Measurements from ENCODE around the gene KLHDC3.
A peak's percentile ranks its signal among the peaks of the same experiment; 100 is the strongest.

The KLHDC3 gene, protein sequence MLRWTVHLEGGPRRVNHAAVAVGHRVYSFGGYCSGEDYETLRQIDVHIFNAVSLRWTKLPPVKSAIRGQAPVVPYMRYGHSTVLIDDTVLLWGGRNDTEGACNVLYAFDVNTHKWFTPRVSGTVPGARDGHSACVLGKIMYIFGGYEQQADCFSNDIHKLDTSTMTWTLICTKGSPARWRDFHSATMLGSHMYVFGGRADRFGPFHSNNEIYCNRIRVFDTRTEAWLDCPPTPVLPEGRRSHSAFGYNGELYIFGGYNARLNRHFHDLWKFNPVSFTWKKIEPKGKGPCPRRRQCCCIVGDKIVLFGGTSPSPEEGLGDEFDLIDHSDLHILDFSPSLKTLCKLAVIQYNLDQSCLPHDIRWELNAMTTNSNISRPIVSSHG

DNA sequence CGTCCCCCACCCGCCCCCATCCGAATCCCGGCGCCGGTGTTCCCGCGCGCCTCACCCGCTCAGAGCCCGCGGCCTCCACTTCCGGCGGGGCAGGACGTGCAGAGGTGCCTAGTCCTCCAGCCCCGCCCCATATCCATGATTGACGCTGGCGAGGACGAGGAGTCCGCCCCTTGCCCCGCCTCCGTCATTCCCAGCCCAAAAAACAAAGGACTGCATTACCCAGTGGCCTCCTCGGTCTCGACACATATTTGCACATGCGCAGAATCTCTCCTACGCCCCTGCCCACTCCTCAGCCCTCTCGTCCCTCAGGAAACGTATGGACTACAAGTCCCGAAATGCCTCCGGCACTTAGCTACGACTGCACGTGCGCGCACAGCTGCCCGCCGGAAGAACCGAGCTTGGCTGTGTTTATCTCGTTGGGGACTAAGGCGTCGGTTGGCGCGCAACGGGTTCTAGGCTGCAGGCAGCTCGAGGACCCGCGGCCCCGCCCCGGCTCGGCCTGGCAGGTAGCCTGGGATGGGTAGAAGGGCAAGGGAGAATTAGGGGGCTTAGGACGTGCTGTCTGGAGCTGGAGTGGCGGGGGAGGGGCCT lies at the start of gene KLHDC3, which contains the start of gene MEA1:
Gene KLHDC3 (plus strand): TSS at position 407 of the 591 bp plus-strand sequence. CDS start 2,944 bp downstream, outside the sequence.
Gene MEA1 (minus strand): TSS at position 104 of the 591 bp plus-strand sequence. CDS start 133 bp downstream, outside the sequence.
- DNase-seq (ENCODE audit: low read depth in 2 of 2): peak; percentile 97 to 98

DNA sequence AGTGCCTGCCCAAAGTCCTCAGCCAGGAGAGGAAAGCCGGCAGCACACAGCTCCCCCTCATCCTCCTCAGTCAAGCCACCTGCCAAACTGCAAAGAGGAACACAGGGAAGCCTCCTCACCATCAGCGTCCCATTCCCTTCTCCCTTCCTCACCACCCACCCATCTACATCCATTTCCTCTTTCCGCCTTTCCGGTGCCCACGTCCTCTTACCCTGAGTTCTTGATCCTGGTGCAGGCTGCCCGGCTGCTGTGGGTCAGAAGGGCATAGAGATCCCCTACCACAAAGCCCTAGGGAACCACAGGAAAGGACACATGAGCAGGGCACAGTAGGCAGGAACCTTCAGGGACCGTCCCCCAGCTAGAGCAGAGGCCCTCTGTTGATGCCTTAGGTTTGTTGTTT lies 47.5 kb upstream of the KLHDC3 start:
- DNase-seq (ENCODE audit: low read depth in 2 of 2): no peak

DNA sequence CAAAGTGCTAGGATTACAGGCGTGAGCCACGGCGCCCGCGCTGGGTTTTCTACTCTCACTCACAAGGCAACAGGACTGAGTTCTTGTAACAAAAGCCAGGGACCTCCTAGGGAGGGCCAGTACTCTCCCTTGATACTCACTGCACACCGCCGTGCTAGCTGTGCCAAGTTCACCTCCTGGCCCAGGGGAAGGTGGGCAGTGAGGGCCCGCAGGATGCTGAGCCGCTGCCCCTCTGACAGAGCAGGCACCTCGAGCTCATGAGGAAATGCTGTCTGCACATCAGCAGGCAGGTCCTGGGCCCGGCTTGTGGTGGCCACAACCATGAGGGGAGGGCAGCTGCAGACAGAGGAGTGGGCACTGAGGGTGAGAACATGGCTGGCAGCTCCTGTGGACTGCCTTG lies 46.8 kb upstream of the KLHDC3 start:
- no peak for DNase-seq (ENCODE audit: low read depth in 2 of 2)

DNA sequence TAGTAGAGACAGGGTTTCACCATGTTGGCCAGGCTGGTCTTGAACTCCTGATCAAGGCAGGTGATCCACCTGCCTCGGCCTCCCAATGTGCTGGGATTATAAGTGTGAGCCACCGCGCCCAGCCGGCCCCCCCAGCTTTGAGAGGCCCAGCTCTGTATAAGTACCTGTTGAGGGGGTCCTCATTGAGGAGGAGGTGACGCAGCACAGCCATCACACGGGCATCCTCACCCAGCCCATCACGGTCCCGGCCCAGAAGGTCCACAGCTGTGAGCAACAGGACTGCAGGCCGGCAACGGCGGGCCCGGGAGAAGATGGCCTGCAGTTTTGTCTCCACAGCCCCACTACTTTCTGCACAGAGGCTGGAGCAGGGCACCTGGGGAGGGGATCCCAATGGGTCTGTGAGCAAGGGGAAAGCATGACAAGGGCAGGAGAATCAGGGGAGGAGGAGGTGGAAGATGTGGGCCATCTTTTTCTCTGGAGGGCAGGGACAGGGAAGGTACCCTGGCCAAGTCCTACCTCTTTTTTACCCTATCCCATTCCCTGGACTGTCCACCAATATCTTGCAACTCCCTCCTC lies 45.8 kb upstream of the KLHDC3 start:
- no peak for DNase-seq (ENCODE audit: low read depth in 2 of 2)

DNA sequence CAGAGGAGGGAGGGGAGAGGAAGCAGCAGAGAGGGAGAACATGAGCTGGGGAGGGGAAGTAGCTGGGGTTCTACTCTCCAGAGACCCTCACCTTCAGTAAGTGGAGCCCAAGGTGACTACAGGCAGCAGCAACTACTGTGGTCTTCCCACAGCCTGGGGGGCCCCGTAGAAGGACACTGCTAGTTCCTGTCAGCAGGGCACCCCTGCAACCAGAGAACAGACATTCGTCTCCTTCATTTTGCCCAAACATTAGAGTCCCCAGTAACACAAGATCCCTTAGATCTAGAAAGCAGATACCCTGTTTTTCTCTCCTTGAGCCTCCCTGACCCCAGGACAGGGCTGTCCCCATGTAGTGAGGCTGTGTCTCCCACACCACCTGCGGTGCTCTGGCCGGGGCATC lies 45.3 kb upstream of the KLHDC3 start:
- DNase-seq (ENCODE audit: low read depth in 2 of 2): no peak

DNA sequence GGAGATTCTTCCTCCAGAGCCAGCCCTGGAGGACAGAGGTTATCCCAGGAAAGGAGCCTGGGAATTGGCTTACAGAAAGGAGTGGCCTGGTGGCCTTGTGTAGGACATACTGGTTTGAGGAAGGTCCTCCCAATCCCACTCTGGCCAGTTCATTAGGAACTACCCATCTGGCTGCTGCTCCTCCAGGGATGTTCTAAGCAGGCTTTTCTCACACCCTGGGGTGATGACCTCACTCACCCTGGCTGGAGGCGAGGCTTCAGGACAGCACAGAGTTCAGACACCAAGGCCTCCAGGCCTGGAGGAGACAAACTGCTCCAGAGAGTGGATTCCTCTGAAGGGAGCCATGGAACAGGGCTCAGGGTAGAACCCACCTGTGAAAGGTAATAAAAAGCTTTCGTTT lies 44.6 kb upstream of the KLHDC3 start:
- no peak for DNase-seq (ENCODE audit: low read depth in 2 of 2)

DNA sequence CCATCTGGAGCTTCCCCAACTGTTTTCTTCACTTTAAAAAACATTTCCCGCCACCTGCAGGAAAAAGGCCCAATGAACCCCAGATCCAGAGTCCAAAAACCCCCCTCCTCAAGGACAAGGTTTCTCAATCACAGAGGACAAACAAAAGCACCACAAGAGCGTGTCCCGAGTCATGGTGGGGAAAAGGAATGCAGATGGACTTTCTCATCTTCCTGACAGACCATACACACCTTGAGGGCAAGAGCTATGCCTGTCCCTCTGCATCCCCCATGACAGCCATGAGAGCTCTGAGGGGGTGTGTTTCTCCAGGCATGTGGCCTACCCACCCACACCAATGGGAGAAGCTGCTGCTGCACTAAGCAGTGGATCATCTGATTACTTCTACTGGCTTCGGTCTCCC lies 44.1 kb upstream of the KLHDC3 start:
- no peak for DNase-seq (ENCODE audit: low read depth in 2 of 2)

DNA sequence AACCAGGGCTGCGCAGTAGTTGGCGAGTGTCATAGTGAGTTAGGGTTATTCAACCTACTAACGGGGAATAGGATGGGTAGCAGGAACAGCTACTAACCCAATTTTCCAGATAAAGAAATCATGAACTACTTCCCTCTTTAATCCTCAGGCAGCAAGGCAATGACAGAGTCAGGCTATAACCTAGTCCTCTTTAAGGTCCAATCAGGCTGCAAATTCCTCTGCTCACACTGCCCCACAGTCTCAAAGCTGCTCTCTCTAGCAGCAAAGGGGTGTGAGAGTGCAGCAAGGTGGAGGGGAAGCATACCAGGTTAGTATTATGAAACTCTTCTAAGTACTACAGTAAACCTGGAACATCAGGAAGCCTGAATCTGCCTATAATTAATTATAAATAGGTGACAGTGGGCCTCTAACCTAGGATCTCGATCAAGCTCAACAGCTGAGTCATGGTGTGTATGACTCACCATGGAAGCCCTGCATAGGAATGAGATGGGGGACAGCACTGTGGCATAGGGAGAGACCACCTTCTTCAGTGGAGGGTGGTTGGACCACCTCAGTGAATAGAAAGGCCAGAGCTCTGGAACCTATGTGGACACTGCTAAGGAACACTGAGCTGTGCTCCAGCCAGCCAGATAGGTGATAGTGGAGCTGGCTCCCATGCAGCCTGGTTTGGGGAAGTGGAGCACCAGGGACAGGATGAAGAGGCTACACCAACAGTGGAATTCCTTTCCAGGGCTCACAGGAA lies 43.0 kb upstream of the KLHDC3 start:
- no peak for DNase-seq (ENCODE audit: low read depth in 2 of 2)

DNA sequence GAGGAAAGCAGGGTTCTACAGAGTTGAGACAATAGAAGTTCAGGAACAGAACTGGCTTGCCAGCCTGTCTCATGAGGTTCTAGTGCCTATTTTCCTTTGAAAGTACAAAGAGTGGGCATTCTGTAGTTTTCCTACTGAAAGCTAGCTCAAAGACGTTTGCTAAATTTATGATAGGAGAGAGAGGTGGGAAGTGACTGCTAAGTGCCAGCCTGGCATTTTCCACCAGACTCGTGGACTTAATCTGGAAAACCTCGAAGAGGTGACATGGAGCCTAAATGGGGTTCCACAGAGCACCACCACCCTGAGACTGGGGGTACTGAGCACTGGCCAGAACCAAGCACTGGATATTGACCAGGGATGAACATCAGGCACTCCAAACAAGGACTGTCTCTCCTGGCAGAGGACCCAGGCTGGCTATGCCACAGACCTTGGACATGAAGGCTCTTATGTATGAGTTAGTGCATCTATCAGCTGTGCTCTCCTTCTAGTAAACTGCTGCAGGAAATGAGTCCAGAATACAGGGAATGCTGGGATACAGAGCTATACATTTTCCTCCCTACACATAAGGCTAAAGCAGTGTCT lies 42.2 kb upstream of the KLHDC3 start:
- DNase-seq (ENCODE audit: low read depth in 2 of 2): no peak

DNA sequence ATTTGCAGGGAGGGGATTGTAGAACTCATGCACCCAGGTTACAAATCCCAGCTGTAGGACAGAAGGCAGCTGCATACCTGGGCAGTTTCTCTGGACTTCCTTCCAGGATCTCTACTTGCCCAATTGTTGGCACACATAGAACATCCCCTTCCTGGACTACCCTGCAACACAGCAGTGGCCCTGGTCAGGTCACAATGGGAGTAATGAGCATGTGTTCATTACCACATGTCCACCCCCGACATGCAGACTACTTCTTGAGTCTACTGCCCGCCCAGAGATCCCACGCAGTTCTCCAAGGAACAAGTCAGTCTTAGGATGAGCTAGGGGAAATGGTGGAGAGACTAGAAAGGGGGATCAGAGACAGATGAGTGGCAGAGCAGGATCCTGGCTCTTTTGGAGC lies 40.1 kb upstream of the KLHDC3 start:
- no peak for DNase-seq (ENCODE audit: low read depth in 2 of 2)

DNA sequence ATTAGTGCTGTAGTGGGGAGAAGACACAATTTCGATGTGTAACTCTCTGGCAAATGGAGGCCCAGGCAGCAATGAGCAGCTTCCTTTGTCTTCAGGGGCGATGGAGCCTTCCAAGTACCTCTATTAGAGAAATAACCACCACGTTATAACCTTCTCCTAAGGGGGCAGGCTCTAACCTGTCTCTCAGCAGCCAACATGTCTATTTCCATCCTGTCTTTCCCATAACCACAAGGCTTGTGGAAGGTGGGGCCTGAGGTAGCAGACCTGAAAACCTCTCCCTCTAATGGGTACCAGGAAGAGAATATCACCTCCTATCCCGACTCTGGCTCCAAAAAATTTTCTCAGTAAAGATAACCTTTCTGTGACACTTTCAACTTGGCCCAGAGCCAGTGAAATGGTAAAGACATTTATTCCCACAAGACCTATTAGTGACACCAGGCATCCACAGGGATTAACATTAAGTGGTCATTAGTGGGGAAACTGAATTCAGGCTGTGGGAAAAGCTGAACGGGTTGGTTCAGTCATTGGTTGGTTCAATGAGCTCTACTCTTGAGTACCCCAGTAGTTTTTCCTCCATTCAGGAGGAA lies 39.0 kb upstream of the KLHDC3 start:
- DNase-seq (ENCODE audit: low read depth in 2 of 2): no peak

DNA sequence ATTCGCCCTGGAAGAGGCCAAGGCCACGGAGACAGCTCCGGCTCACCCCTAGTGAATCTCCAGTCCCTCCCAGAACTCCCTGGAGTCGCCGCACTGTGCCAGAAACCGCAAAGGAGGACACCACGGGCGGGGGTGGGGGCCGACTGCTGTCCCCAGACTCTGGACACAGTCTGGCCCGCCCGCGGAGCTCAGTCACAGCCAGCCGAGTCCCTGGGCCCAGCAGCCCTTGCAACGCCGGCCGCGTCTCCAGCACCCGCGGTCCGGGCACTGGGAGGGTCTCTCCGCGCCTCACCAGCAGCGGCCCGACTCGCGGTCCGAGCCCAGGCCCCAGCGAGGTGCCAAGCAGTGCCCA lies 35.6 kb upstream of the KLHDC3 start:
- DNase-seq (ENCODE audit: low read depth in 2 of 2): no peak

DNA sequence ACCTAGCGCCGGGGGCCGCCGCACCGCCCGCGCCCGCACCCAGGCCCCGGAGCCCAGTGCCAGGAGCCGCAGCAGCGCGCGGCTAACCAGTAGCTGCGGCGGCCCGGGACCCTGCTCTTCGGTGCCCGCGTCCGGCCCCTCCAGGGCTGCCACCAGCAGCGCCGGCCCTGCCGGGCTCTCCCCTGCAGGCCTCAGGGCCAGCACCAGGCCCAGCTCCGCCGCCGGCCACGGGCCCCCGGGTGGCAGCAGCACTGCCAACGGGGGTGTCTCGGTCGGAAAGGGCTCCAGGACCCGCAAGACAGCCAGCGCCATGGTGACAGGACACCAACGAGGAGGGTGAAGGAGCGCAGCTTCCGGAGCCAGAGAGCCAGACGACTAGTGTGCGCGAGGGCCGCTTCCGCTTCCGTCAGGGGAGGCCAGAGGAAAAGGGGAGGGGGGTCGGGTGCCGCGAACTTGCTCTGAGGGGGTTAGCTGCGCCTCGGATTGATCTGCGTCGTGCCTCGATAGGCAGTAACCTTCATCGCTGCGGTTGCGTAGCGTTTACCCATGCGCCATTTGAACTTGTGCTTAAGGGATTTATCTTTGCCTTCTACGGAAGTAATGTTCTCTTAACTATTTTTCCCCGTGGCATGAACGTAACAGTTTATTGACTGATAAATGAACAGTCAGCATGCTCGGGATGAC lies 35.1 kb upstream of the KLHDC3 start, which contains the start of gene PEX6:
Gene PEX6 (minus strand): TSS at position 343 of the 684 bp plus-strand sequence. CDS start 31 bp downstream, at position 312.
- peak; percentile 87 to 93 for DNase-seq (ENCODE audit: low read depth in 2 of 2)

DNA sequence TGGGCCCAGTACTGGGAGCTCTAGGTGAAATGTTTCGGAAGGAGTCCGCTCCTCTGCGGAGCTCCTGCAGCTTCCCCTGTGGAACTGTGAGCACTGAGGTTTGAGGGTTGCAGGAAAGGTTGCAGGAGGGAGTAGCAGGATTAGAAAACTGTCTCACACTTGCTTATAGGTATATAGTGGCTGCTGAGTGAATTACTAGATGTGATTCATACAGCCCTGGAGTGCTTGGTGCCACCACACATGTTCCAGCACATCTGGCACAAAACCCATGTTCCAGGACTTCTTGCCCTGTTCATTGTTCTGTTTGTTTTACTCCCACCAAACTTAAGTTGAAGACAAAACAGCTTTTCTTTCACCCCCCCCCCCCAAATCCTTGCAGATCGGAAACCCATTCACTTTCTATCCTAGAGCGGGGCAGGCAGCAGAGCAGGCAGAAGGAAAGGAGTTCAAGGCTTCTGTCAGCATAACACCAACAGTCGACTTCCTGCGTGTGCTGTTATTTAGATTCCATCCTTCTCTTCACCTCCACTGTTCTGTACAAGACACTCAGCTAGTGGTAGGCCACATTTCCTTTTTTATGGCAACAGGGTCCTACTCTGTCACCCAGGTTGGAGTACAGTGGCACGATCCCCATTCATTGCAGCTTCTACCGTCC lies 34.4 kb upstream of the KLHDC3 start:
- no peak for DNase-seq (ENCODE audit: low read depth in 2 of 2)

DNA sequence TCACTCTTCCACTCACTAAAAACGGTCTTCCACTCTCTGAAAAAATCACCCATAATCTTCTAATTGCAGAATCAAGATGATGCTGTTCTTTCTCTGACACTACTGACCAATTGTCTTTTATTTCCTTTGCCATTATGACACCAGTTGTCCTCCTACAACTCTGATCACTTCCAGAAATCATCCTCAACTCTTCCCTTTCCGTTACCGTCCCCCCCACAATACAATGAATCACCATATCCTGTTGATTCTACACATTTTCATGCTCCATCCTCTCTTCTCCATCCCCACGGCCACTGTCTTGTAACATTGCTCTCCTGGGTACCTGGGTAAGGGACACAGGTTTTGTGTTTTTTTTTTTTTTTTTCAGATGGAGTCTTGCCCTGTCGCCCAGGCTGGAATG lies 32.2 kb upstream of the KLHDC3 start:
- DNase-seq (ENCODE audit: low read depth in 2 of 2): no peak

DNA sequence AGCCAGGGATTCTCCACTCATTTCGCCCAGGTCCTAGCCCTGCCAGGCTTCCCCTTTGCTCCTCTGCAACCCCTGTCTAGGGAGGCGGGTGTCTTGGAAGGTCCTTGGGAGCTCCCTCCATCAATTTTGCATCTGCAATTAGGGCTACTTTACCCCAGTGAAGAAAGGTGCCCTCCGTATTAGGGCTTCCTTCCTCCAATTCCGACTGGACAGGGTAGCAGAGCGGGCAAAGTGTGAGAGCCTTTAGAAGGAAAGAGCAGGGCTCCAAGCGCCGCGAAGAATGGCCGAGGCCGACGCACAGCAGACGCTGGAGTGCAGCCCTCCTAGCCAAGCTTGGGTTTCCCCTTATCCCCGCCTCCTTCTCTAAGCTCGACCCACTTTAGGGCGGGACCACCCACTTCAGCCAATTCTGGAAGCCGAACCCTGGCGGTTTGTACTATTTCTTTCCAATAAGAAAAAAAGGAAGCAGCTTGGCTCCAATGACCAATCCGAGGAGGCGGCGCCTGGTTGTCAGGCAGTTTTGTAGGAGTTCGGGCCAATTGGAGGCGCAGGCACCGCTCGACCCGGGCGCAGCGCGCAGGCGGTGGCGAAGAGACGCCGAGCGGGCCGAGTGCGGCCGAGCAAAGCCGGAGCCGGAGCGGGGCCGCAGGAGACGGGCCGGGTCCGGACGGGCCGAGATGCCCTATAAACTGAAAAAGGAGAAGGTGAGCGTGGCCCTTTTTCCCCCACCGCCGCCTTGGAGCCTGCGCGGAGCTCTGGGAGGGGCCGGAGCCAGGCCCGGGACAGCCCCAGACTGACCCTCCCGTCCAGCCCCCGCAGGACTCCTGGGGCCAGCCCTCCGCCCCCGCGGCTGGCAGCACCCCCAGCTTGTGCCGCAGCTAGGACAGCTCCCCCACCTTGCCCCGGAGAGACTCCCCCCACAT lies 29.8 kb upstream of the KLHDC3 start, which contains the start of gene PPP2R5D:
Gene PPP2R5D (plus strand): TSS at position 570 of the 923 bp plus-strand sequence. CDS start 108 bp downstream, at position 678.
- peak; percentile 91 to 95 for DNase-seq (ENCODE audit: low read depth in 2 of 2)

DNA sequence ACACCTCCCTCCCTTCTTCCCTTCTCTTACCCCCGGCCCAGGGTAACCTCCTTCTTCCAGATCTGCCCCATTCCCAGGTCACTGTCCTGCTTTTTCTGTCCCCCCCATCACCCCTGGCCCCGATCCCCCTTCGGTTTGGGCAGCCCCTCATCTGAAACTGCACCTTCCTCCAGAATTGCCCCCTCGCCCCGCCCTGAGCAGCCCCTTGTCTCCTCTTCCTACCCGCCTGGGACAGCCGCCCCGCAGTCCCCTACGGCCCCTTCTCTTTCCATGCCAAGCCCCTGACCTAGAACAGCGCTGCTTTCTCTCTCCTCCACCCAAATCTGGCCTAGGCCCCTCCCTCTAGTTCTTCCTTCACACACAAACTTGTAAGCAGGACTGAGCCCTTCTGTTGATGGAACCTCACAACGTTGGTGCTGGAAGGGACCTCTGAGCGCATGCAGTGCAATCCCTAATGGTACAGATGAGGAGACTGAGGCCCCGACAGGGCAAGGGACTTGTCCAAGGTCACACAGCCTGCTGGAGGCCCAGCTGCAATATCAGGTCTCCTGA lies 29.0 kb upstream of the KLHDC3 start:
- no peak for DNase-seq (ENCODE audit: low read depth in 2 of 2)

DNA sequence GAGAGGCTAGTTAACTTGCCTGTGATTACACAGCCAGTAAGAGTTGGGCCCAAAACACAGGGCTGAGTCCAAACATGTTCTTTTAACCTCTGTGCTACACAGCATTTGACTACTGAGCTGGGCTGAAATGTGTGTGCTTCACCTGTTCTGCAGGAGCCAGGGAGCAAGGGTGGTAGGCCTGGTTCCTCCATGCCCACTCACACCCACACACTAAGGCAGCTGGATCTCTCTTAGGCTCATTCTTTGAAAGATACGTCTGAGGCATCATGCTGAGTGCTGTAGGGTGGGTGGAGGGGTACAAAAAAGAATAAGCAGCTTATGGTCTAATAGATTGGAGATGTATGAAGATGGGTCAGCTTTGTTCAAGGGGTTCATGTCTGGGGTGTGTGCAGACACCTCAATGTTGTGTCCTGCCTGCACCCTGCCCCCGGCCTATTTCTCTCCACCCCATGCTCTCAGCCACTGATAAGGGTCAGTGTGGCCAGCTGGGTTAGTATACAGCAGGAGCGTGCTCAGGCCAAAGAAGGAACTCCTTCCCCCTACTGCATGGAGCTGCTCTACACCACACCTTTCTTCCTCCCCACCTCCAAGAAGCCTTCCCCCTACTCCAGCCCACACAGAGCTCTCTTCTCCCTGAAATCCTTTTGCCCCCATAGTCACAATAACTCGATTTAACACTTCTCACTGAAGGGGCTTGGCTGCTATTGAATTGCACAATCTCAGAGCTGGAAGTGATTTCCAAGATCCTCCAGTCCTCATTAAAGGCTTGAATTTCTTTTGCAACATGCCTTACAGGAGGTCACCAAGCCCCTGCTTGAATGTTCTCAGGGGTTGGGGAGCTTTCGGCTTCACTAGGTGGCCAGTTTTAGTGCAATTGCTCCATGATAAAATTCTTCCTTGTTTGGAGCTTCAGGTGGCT lies 26.3 kb upstream of the KLHDC3 start:
- no peak for DNase-seq (ENCODE audit: low read depth in 2 of 2)
